ENCODE measurements around the gene NRXN3.

Gene NRXN3

DNA sequence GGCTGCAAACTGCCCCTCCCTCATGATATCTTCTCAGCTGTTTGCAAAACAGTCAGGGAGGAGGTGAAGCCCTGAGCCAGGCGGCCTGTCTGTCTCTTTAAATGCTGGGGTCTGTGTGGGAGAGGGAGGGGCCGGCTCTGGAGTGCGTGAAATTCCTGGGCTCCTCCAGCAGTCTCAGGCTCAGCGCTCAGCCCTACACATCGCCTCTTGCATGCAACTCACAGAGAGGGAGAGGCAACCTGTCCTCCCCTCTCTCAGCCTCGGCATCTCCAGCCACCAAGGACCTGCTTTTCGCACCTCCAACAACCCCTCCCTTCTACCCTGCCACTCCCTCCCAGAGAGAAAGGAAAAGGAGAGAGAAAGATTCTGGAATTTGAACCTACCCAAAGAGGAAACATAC, at the start of gene NRXN3:
TSS of gene NRXN3 (plus strand) at position 171 of the 400 bp plus-strand sequence. CDS start 72,721 bp downstream, outside the sequence.
- in situ Hi-C loops (cut with HindIII; ENCODE audit: low sequenced_read_pairs), result no loop called here
- peak within 1 kb of the TSS; percentile 5 for H3K4me3 ChIP-seq (ENCODE audit: low read depth, low read length)
- TF ChIP-seq, protein P1, sequence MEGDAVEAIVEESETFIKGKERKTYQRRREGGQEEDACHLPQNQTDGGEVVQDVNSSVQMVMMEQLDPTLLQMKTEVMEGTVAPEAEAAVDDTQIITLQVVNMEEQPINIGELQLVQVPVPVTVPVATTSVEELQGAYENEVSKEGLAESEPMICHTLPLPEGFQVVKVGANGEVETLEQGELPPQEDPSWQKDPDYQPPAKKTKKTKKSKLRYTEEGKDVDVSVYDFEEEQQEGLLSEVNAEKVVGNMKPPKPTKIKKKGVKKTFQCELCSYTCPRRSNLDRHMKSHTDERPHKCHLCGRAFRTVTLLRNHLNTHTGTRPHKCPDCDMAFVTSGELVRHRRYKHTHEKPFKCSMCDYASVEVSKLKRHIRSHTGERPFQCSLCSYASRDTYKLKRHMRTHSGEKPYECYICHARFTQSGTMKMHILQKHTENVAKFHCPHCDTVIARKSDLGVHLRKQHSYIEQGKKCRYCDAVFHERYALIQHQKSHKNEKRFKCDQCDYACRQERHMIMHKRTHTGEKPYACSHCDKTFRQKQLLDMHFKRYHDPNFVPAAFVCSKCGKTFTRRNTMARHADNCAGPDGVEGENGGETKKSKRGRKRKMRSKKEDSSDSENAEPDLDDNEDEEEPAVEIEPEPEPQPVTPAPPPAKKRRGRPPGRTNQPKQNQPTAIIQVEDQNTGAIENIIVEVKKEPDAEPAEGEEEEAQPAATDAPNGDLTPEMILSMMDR (IDR thresholded peaks at IDR 0.05; ENCODE audit: low read depth, low read length, missing control alignments), result no peak
- no peak for DNase-seq (ENCODE audit: low read depth)

DNA sequence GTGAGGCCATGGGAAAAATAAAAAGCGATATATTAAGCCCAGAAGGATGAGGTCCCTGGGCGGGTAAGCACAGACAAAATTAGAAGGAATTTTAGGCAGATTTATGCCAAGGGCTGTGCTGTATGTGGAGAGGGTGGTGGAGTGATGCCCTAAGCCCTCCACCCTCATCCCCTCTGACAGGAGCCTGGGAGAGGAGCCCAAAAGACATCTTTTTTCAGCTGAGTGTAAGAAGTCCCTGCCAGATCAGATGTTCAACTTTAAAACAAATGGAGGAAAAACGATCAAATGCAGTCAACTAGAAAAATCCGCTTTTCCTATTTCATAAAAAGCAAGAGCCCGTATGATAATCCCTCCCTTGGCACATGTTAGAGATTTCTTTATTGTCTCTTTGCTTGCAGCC, 47.7 kb upstream of the NRXN3 start:
- no peak for DNase-seq (ENCODE audit: low read depth)
- TF ChIP-seq, protein P1 (IDR thresholded peaks at IDR 0.05; ENCODE audit: low read depth, low read length, missing control alignments), result no peak
- no peak overlapping the region for H3K4me3 ChIP-seq (ENCODE audit: low read depth, low read length)
- in situ Hi-C loops (cut with HindIII; ENCODE audit: low sequenced_read_pairs), result no loop called here

DNA sequence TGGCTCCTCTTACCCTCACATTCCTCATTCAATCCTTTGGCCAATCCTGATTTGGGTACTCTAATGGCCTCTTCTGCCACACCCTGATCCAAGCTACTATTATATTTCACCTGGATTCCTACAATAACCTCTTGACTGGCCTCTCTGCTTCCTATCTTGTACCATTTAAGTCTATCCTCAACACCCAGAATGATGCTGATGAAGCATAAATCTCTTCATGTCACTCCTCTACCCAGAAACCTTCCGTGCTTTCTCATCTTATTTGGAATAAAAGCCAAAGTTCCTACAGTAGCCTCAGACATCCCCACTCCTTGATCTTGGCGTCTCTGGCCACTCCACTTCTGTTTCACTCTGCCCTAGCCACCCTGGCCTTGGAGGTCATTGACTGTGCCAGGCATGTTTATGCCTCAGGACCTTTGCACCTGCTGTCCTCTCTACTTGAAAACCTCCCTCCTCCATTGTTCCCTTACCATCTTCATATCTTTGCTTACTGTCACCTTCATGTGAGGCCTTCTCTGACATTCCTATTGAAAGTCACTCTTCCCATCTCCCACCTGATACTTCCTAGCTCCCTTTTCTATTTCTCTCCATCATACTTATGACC, 46.4 kb upstream of the NRXN3 start:
- no peak overlapping the region for H3K4me3 ChIP-seq (ENCODE audit: low read depth, low read length)
- in situ Hi-C loops (cut with HindIII; ENCODE audit: low sequenced_read_pairs), result no loop called here
- no peak for DNase-seq (ENCODE audit: low read depth)
- TF ChIP-seq, protein P1 (IDR thresholded peaks at IDR 0.05; ENCODE audit: low read depth, low read length, missing control alignments), result no peak

DNA sequence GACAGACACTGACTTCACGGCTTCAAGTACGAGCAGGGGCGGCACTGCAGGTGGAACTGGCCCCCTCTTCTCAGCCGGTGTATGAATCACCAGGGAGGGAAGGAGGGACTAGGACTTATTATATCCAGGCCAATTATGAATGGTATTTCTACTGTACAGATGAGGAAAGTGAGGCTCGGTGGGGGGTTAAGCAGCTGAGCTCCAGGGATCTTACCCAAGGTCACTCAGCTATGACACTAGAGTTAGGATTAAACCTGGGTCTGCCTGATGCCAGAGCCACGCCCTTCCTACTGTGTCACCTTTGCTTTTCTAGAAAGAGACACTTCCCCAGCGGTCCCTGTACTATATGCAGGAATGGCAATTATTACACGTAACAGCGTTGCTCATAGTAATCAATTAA, 42.2 kb upstream of the NRXN3 start:
- no peak for DNase-seq (ENCODE audit: low read depth)
- in situ Hi-C loops (cut with HindIII; ENCODE audit: low sequenced_read_pairs), result no loop called here
- TF ChIP-seq, protein P1 (IDR thresholded peaks at IDR 0.05; ENCODE audit: low read depth, low read length, missing control alignments), result no peak
- no peak overlapping the region for H3K4me3 ChIP-seq (ENCODE audit: low read depth, low read length)

DNA sequence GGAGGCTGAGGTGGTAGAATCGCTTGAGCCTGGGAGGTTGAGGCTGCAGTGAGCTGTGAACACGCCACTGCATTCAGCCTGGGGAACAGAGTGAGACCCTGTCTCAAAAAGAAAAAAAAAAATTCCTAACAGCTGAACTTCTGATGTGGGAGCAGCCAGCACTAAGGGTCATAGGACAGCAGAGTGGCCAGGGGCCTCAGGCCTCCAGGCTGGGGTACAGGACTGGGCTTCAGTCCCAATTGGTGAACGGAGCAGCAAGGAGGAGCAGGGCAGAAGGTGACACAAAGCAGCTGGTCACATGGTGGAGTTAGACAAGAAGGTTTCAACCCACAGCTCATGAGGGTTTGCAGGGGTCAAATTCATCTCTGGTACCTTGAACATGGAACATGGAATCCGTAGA, 40.8 kb upstream of the NRXN3 start:
- TF ChIP-seq, protein P1 (IDR thresholded peaks at IDR 0.05; ENCODE audit: low read depth, low read length, missing control alignments), result no peak
- H3K4me3 ChIP-seq (ENCODE audit: low read depth, low read length), result no peak overlapping the region
- in situ Hi-C loops (cut with HindIII; ENCODE audit: low sequenced_read_pairs), result no loop called here
- no peak for DNase-seq (ENCODE audit: low read depth)

DNA sequence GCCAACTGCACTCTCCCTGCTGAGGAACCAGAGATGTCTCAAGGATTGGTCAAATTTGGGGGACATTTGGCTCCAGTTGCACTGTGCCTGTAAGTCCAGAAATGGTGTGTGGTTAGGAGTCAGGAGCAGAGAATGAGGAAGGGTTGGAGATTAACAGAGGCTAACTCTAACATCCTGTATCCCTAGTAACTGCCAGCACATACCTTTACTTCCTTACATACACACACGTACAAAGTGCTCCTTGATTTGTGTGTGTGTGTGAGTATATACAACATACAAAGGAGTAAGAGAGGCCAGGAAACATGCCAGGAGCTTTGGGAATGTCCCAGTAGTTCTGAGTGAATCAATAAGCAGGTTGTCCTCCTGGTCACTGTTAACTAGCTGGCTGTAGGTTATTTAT, 39.8 kb upstream of the NRXN3 start:
- TF ChIP-seq, protein P1 (IDR thresholded peaks at IDR 0.05; ENCODE audit: low read depth, low read length, missing control alignments), result no peak
- DNase-seq (ENCODE audit: low read depth), result no peak
- no peak overlapping the region for H3K4me3 ChIP-seq (ENCODE audit: low read depth, low read length)
- in situ Hi-C loops (cut with HindIII; ENCODE audit: low sequenced_read_pairs), result no loop called here

Data from astrocyte of the cerebellum (primary cell).